CD4-positive, alpha-beta T cell treated with Interleukin-17A for 1 hour (primary cell): Measurements from ENCODE around the gene CREBZF.
"Not testable (repeated sequence)": the region's sequence is repeated elsewhere in the genome, so short reads cannot be mapped to it uniquely, and the experiment has no call there.

Source experiments
- DNase-seq: peaks from one replicate; pipeline ENCODE4 v3.0.0-alpha.2; 2020

CREBZF gene

GRCh38 chr11:85668157-85668556, 3.2 kb upstream of the CREBZF start:
- DNase-seq = no peak

DNA sequence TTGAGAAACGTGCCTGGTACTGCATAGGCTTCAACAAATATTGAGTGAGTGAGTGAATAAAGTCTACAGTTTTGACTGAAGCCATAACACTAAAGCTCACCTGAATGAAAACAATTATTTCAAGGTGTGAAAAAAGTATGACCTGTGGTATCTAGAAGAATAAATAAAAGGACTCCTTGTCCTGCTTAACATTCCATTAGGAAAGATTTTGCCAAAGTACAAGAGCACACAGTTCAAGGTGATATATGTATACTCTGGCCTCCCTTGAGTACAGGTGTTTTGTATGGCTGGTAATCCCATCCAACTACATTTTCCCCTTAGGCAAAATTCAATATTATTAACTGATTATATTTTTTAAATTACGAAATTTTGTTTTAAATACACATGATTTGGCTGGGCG, 1.8 kb upstream of the CREBZF start:
- no peak for DNase-seq

GRCh38 chr11:85665733-85666132, 804 bp upstream of the CREBZF start:
- peak; percentile 40 for DNase-seq

GRCh38 chr11:85663753-85664614, 945 bp downstream of the CREBZF start:
- DNase-seq = peak; percentile 90

- peak; percentile 59 for DNase-seq
These were observed 1.7 kb downstream of the CREBZF start for GRCh38 chr11:85663080-85663752.

- no peak for DNase-seq
These were observed 2.8 kb downstream of the CREBZF start for GRCh38 chr11:85661972-85662664.

GRCh38 chr11:85658180-85658579, 6.7 kb downstream of the CREBZF start:
- no peak for DNase-seq

DNA sequence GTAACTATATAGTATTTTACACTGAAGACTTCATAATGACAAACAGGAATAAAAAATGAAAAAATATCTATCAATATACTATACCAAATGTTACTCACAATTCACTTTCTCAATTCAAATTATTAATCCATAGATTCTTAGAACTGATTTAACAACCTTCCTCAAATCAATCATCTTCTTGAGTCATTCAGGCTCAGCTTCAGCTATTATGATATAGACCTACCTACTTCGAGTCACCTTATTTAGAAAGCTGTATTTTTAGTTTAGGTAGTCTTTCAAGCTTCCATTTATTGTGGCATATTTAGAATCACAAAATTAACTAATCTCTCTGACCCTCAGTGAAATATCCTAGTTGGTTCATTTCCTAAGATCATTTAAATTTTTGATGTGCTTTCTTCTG, 8.2 kb downstream of the CREBZF start:
- no peak for DNase-seq

DNA sequence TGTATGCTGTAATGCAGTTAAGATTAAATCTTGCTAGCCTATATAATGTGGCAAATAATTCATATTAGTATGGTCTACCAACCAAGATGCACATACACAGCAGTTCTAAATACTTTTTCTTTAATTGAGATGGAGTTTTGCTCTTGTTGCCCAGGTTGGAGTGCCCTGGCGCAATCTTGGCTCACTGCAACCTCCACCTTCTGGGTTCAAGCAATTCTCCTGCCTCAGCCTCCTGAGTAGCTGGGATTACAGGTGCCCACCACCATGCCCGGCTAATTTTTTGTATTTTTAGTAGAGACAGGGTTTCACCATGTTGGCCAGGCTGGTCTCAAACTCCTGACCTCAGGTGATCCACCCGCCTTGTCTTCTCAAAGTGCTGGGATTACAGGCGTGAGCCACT, 10.6 kb downstream of the CREBZF start:
- DNase-seq = not testable (repeated sequence)

DNA sequence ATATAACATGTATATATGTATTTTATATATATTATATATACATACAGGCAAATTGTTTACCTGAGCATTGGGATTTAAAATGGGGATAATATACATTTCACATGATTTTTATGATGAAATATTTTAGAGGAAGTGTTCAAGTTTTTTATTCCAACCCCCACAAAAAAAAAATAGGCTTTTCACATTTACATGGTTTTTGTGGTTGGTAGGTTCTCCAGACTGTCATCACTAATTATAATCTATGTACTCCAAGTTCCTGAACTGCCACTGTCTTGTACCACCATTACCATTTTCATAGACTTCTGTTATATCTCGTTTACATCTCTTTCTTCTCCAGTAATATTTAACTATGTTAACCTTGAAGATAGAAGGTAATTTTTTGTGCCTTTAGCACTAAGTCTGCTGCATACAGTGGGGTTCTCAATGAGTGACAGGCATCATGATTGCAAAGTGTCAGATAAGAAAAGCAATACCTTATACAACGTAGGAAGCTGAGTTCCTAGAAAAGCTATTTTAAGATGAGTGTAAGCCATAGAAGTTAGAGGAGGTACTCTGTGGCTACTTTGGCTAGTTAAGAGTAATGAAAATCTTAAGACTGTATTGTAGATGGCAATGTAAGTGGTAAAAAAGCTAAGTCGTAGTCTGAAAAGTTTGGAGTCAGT, 12.0 kb downstream of the CREBZF start:
- DNase-seq = no peak

DNA sequence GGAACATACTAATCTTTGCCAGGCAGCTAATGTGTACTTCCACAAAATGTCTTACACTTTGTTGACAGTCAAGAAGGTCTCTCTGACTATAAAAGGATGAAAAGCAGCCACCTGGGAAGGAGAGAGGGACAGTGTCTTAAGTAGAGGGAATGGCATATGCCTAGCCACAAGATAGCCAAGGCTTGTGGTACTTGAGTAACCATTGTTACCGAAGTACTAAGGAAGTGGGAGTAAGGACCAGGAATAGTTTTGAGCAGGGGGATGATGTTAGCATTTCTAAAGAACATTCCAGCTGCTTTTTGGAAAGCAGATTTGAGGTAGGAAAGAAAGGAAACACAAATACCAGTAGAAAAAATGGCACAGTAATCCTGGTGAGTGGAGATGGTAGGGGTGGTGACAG, 13.8 kb downstream of the CREBZF start:
- DNase-seq = no peak

DNA sequence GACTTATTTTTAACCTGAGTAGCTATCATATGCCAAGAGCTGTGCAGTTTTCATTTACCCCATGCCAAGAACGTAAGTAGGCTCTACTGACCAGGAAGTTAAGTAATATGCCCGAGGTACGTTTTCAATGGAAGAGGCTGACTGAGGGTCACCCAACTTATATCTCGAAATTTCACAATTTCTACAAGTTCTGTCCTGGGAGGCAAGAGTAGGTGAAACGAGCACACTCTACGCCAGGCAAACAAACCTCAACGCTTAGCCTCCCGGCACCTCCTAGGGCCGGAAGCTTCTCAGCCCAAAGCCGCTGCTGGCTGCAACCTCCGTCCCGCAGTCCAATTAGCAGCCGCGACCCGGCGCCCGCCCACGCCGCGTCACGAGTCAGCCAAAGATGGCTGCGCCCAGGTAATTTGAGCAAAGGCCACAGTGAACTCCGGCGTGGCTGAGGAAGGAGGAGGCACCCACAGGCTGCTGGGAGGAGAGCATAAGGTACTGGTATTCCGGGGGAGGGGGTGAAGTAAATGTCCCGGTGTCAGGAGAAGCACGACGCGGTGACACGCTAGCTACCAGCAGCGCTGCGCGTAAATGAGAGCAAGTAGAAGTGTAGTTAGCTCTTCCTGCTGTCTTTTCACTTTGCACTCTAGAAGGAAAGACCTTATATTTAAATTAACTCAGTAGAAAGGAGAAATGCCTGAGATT, 17.2 kb downstream of the CREBZF start, which contains the start of gene TMEM126A:
TSS of gene TMEM126A (plus strand) at position 364 of the 696 bp plus-strand sequence. CDS start 2,289 bp downstream, outside the sequence.
- DNase-seq = peak; percentile 91

GRCh38 chr11:85647078-85647477, 17.9 kb downstream of the CREBZF start:
- no peak for DNase-seq

- DNase-seq = no peak
These were observed 21.7 kb downstream of the CREBZF start for GRCh38 chr11:85643191-85643614.

DNA sequence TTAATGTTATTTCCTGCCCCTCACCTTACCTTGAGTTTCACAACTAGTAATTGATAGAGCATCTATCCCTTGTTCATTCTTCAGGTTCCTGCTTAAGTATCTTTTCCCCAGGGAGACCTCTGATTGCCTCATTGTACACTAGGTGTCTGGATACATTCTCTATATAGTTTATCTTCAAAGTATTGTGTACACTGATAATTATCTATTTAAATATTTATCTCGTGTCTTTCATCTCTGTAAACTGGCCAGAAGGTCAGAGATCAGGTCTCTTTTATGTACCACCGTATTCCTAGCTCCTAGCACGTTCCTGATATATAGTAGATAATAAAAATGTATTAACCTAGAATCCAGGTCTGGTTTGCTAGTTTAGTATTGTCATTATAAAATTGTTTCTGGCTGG, 30.2 kb downstream of the CREBZF start:
- DNase-seq = no peak

DNA sequence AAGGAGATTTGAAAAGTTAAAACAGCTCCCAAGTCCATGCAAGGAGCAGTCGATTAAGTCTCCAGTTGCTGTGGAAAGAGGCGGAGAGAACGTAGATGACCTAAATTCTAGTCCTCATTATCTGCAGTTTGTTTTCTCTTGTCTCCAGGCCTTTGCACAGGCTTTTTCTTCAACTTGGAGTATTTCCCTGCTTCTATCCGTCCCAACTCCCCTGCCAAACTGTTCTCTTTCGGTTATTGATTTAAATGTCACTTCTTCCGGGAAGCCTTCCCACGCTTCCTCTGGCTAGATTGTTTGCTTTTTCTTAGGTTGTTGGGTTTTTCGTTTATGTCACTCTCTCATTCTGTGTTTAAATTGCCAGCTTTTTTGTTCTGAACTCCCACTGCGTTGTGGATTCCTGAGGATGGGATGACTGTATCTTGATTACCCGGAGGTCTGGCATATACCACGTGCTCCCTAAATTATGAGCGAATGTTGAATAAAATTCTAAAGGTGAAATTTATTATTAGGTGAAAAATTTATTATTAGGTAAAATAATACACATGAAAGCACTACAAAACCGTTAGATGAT, 36.1 kb downstream of the CREBZF start:
- no peak for DNase-seq

GRCh38 chr11:85627998-85628770, 36.7 kb downstream of the CREBZF start, which contains the start of gene TMEM126B:
Gene TMEM126B (plus strand): TSS chr11:85628593. CDS start chr11:85628608, 15 bp downstream.
- DNase-seq = peak; percentile 95

DNA sequence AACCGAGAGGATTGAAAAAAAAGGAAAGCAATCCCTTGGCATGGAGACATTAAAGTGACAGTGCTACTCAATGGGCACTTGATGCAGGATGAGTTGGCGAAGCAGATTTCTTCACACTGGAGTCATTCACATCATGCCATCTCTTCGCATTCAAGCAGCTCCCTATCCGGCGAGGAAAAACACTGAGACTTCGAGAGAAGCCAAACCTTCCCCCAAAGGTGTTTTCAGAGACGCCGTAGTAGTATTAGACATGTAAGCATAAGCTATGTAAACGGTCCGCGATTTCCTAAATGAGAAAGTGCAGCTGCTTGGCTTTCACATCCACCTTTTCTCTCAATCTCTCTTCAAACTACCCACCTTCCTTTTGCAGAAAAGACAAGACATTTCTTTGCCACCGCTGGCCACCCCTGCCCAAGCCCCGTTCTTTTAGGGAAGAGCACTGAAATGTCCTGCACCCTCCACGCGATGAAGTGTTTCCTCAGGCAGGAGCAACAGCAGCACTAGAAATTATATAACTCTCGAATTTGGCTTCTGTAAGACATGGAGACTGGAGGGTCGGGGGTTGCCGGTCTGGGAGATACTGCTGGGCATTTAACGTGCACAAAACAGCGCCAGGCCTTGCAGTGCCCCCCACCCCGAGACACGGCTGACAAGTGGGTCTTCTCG, 37.5 kb downstream of the CREBZF start, which contains the start of gene DLG2:
TSS of gene DLG2 (minus strand) at position 13 of the 666 bp plus-strand sequence.
- peak; percentile 12 for DNase-seq

- DNase-seq = no peak
These were observed 38.4 kb downstream of the CREBZF start for GRCh38 chr11:85626496-85626895.

DNA sequence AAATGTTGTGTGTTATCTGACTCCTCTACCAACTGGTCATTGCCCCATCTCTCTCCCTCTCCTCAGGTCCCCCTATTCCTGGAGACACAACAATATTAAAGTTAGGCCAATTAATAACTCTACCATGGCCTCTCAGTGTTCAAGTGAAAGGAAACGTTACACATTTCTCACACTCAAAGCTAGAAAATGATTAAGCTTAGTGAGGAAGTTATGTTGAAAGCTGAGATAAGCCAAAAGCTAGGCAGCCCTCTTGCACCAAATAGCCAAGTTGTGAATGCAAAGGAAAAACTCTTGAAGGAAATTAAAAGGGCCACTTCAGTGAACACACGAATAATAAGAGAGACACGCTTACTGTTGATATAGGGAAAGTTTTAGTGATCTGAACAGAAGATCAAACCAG, 44.7 kb downstream of the CREBZF start:
- no peak for DNase-seq
